Spleen (tissue), 11 donors: ENCODE results near the gene CR2. TPM values are rescaled to one million over a fixed set of nuclear protein-coding genes. Genes with fewer than 3 reads are reported as not detected.

ENCODE experiments used
- DNase-seq: peaks from one replicate; pipeline ENCODE4 v3.0.0-alpha.2; 2020
- H3K27ac ChIP-seq, 8 donors: fragments of 200-600 bp; sonication (generic) in 7 of 8; 1 replicate in 4 of 8; 2 replicates in 4 of 8; pipeline versions ENCODE4 v1.5.0 to v1.8.0; 2016 to 2021; ENCODE audit warnings: inconsistent platforms in 4 of 8, mild to moderate bottlenecking in 4 of 8, moderate library complexity in 1 of 8
- H3K27me3 ChIP-seq, 7 donors: fragments of 200-600 bp; sonication (generic) in 6 of 7; replicated peaks in 1 of 7; 1 replicate in 4 of 7; 2 replicates in 3 of 7; pipeline versions ENCODE4 v1.5.0 to v1.8.0; 2016 to 2021; ENCODE audit warnings: inconsistent platforms in 3 of 7, mild to moderate bottlenecking in 1 of 7
- H3K36me3 ChIP-seq, 6 donors: fragments of 200-600 bp; sonication (generic) in 5 of 6; 1 replicate in 4 of 6; 2 replicates in 2 of 6; pipeline versions ENCODE4 v1.5.0 to v1.8.0; 2016 to 2021; ENCODE audit warnings: inconsistent platforms in 2 of 6
- H3K4me1 ChIP-seq, 6 donors: fragments of 200-600 bp; sonication (generic) in 5 of 6; 1 replicate in 3 of 6; 2 replicates in 3 of 6; pipeline versions ENCODE4 v1.5.0 to v1.8.0; 2016 to 2021; ENCODE audit warnings: inconsistent platforms in 3 of 6
- H3K4me3 ChIP-seq, 8 donors: fragments of 200-600 bp; sonication (generic) in 7 of 8; 1 replicate in 4 of 8; 2 replicates in 4 of 8; pipeline versions ENCODE4 v1.5.0 to v1.8.0; 2016 to 2021; ENCODE audit warnings: inconsistent platforms in 4 of 8, mild to moderate bottlenecking in 4 of 8, moderate library complexity in 2 of 8
- H3K9me3 ChIP-seq, 8 donors: fragments of 200-600 bp; sonication (generic) in 7 of 8; 1 replicate in 4 of 8; 2 replicates in 4 of 8; pipeline versions ENCODE4 v1.5.0 to v1.8.0; 2016 to 2021; ENCODE audit warnings: inconsistent platforms in 4 of 8
- POLR2A ChIP-seq, 3 donors: fragments of 450-650 bp; IDR thresholded peaks; one replicate each; pipeline ENCODE4 v1.5.1; 2017; ENCODE audit warnings: antibody characterized with exemption in 3 of 3, mild to moderate bottlenecking in 1 of 3
- POLR2AphosphoS5 ChIP-seq, 3 donors: sonication (generic); formaldehyde crosslinking; IDR thresholded peaks; one replicate each; pipeline ENCODE4 v1.5.1; 2017; ENCODE audit warnings: antibody characterized with exemption in 3 of 3
- WGBS, 5 donors: extraction: QIAGEN DNeasy Blood & Tissue Kit in 3 of 5; methylation state at CpG; one replicate each; pipeline versions ENCODE4 v1.1.5 to v1.1.7; 2013 to 2018; 5-methylcytosine and 5-hydroxymethylcytosine counted together
- intact Hi-C: fragments of 100-400 bp; cut with DNase I; formaldehyde crosslinking; loops from one replicate; pipeline ENCODE4 v1.15.0; 2023; ENCODE audit warnings: low total_unique reads
- polyA plus RNA-seq, 3 donors: library from polyadenylated mRNA; stranded (reverse); fragments of 200-250 nt; gene quantifications; one replicate each; pipeline ENCODE4 v1.2.1, GENCODE V29; 2013
- total RNA-seq, 7 donors: library from RNA; depleted of rRNA in 3 of 7; stranded (reverse); fragments of >200 nt in 3 of 7; fragmentation: NEBNext Ultra II Directional in 4 of 7; extraction: Animal tissue kit (Norgen Biotek cat#: 25700) in 4 of 7; gene quantifications; one replicate each; pipeline versions ENCODE4 v1.1.0 to v1.2.1, GENCODE V29; 2016 to 2021
- TF ChIP-seq, protein P1 (sequence below), 11 experiments: fragments of 200-600 bp in 7 of 11; fragments of 450-650 bp in 4 of 11; sonication (generic) in 4 of 11; IDR thresholded peaks in 8 of 11; conservative IDR thresholded peaks in 3 of 11; 1 replicate in 7 of 11; 2 replicates in 4 of 11; pipeline versions ENCODE4 v1.4.0 to v1.8.0; 2016 to 2021; ENCODE audit warnings: antibody characterized with exemption in 11 of 11, inconsistent platforms in 4 of 11, mild to moderate bottlenecking in 1 of 11
- donor health status: healthy with polysubstance abuse.
- donor health status: DM: no; HTN: no; CAD: no; lungs with moderate emphysema.
- donor health status: DM: no; HTN: no; CAD: no.
- donor health status: Bipolar disorder and iron deficiency.
- donor health status: healthy.
- donor health status: DM: no; HTN: no; CAD: no.
- donor health status: DM: yes; HTN: yes; CAD: no.

Gene CR2
- total and polyA plus RNA-seq, 10 donors = 87.2 to 284 (median 140) TPM

DNA sequence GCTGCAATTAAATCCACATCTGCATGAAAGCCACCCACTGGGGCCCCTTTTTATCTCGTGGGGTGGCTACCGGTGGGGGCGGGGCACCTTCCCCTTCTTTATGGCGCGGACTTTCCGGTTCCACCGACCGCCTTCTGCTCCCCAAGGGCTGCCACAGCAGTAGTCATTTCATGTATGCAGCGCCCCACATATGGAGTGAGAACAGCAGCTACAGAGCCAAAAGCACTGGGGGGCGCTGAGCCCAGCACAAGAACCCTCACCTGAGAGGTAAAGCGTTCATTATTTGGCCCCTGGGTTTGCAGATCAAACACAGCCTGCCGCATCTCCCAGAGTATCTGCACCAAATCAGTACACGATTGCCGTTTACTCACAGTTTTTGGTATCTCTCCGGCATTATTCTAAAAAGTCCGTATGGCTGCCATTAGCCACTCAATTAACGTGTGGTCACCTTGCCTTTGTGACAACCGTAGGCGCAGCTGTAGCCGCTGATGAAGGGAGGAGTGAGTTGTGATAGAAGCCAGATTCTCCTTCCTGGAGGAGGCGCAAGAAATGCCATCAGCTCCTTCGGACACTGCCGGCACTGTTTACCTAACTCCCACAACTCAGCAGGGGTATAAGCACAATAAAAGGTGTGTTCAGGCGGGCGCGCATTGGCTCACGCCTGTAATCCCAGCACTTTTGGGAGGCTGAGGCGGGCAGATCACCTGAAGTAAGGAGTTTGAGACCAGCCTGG, 30.4 kb upstream of the CR2 start:
- Histone ChIP-seq H3K36me3 (no peaks in the 10 kb centered on the region), H3K27ac (peak overlapping the region in 3 of 8 donors; percentile 44 to 64 (median 52)), H3K27me3 (peaks cover 0 to 22% (median 0%) of the 10 kb centered on the region in 7 donors), H3K9me3 (peaks cover 3 to 37% (median 21%) of the 10 kb centered on the region in 8 donors), H3K4me3 (peak overlapping the region in 1 of 8 donors; percentile 43), H3K4me1 (peaks cover 0 to 50% (median 14%) of the 10 kb centered on the region in 6 donors)
- TF ChIP-seq, protein P1, sequence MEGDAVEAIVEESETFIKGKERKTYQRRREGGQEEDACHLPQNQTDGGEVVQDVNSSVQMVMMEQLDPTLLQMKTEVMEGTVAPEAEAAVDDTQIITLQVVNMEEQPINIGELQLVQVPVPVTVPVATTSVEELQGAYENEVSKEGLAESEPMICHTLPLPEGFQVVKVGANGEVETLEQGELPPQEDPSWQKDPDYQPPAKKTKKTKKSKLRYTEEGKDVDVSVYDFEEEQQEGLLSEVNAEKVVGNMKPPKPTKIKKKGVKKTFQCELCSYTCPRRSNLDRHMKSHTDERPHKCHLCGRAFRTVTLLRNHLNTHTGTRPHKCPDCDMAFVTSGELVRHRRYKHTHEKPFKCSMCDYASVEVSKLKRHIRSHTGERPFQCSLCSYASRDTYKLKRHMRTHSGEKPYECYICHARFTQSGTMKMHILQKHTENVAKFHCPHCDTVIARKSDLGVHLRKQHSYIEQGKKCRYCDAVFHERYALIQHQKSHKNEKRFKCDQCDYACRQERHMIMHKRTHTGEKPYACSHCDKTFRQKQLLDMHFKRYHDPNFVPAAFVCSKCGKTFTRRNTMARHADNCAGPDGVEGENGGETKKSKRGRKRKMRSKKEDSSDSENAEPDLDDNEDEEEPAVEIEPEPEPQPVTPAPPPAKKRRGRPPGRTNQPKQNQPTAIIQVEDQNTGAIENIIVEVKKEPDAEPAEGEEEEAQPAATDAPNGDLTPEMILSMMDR (IDR thresholded peaks at IDR 0.05 in 8 of 11, conservative IDR thresholded peaks at IDR 0.05 in 3 of 11) = no peak
- no peak for TF ChIP-seq POLR2A (IDR thresholded peaks at IDR 0.05)
- TF ChIP-seq POLR2AphosphoS5 (IDR thresholded peaks at IDR 0.05) = no peak
- DNase-seq = no peak
- intact Hi-C loops = no loop called here
- WGBS, 5 donors = 53 to 76% (median 72%) methylated on average over 27 to 28 of the region's 28 CpGs

DNA sequence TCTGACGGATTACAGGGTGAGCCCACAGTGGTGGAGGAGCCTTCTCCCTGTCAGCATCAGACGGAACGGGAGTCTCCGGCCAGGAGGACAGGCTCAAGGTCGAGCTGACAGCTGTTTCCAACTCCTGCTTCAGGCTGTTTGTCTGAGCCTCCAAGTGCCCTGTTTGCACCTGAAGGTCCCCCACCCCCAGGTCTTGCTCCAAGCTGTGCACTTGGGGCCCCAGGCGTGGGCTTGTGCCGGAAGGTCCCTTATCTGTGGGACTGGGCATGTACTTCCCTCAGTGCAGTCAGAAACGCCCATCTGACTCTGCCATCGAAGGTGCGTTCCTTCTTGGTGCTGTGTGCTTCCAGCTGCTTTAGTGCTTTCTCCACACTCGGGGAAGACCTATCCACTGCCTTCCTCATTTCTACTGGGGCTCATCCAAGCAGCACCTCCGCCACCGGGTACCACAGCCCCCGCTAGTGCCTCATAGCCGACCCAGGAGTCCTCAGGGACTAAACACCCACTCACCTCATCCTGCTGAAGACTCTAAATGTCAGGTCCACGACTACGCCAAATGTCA, 29.5 kb upstream of the CR2 start:
- Histone ChIP-seq H3K9me3 (peaks cover 1 to 27% (median 15%) of the 10 kb centered on the region in 8 donors), H3K4me3 (peak overlapping the region in 1 of 8 donors; percentile 43), H3K36me3 (no peaks in the 10 kb centered on the region), H3K27ac (peak overlapping the region in 4 of 8 donors; percentile 31 to 64 (median 48)), H3K4me1 (peaks cover 0 to 55% (median 13%) of the 10 kb centered on the region in 6 donors), H3K27me3 (peaks cover 0 to 22% (median 0%) of the 10 kb centered on the region in 7 donors)
- DNase-seq = no peak
- TF ChIP-seq POLR2AphosphoS5 (IDR thresholded peaks at IDR 0.05) (peak in 1 of 3 donors; percentile 53), POLR2A (IDR thresholded peaks at IDR 0.05) (no peak)
- intact Hi-C loops = no loop called here
- WGBS, 5 donors = 53 to 66% (median 58%) methylated on average over 17 of the region's 17 CpGs

DNA sequence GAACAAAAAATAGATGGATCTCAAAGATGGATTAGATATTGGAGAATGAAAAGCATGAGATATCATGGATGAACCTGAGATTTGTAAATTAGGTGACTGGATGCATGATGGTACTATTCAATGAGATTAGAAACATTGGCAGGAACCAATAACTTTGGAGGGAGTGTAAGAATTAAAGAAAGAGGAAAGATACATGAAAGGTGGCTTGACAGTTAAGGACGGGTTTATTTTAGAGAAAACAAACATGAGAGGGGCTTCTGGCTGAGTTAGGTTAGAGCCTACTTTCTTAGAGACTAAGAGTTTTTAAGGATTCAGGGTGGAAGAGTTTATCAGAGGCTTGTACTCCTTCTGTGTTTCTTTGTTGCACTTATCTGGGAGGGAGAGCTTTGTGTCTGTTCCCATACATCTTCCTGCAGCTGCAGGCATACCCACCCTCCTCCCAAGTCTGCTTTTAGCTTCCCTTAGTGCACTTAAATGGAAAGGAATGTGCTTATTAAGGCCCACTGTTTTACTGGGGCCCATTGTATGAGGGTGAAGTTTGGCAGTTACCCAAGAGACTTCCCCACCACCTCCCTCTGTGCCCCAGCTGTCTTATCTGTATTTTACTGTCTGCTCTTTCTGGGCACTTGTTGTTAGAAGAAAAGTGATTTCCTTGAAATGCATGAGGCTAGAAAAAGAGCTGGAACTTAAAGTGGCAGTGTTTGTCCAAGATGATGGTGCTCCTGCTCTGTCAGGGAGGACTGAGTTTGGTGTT, 26.1 kb upstream of the CR2 start:
- TF ChIP-seq POLR2AphosphoS5 (IDR thresholded peaks at IDR 0.05) (no peak), POLR2A (IDR thresholded peaks at IDR 0.05) (no peak)
- TF ChIP-seq, protein P1 (IDR thresholded peaks at IDR 0.05 in 8 of 11, conservative IDR thresholded peaks at IDR 0.05 in 3 of 11) = no peak
- Histone ChIP-seq H3K36me3 (no peaks in the 10 kb centered on the region), H3K4me3 (no peak overlapping the region), H3K27me3 (peaks cover 0 to 16% (median 0%) of the 10 kb centered on the region in 7 donors), H3K9me3 (no peaks in the 10 kb centered on the region), H3K4me1 (peaks cover 0 to 88% (median 28%) of the 10 kb centered on the region in 6 donors), H3K27ac (peak overlapping the region in 5 of 8 donors; percentile 3 to 63 (median 56))
- DNase-seq = no peak
- intact Hi-C loops = no loop called here
- 77 to 91% (median 88%) methylated on average over 1 of the region's 1 CpG for WGBS, 5 donors

DNA sequence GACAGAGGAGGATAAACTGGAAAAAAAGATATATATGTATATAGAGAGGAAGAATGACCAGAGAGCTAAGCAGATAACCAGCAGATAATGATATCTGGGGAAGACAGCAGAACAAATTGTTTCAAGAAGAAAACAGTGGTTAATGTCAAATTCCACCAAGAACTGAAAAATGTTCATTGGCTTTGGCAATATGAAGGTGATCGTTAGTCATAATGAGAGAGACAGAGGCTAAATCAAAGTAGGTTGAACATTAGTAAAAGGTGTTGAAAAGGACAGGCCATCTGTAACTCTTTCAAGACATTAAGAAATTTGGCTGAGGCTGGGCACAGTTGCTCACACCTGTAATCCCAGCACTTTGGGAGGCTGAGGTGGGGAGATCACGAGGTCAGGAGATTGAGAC, 25.3 kb upstream of the CR2 start:
- no peak for DNase-seq
- Histone ChIP-seq H3K4me1 (peaks cover 0 to 90% (median 28%) of the 10 kb centered on the region in 6 donors), H3K4me3 (no peak overlapping the region), H3K9me3 (no peaks in the 10 kb centered on the region), H3K27me3 (peaks cover 0 to 8% (median 0%) of the 10 kb centered on the region in 7 donors), H3K36me3 (no peaks in the 10 kb centered on the region), H3K27ac (peak overlapping the region in 5 of 8 donors; percentile 3 to 63 (median 56))
- no peak for TF ChIP-seq POLR2AphosphoS5 (IDR thresholded peaks at IDR 0.05)
- TF ChIP-seq POLR2A (IDR thresholded peaks at IDR 0.05) = no peak
- TF ChIP-seq, protein P1 (IDR thresholded peaks at IDR 0.05 in 8 of 11, conservative IDR thresholded peaks at IDR 0.05 in 3 of 11) = no peak
- intact Hi-C loops = no loop called here
- WGBS, 5 donors = 67 to 77% (median 73%) methylated on average over 2 of the region's 2 CpGs
